Epithelial cell of proximal tubule (primary cell): Measurements from ENCODE around the gene BMP2K. TPM values are rescaled to one million over a fixed set of nuclear protein-coding genes. Genes with fewer than 3 reads are reported as not detected.
"Not testable (repeated sequence)": the region's sequence is repeated elsewhere in the genome, so short reads cannot be mapped to it uniquely, and the experiment has no call there.

ENCODE experiments used
- DNase-seq: peaks from one replicate; pipeline ENCODE4 v3.0.0-alpha.2; 2011; ENCODE audit warnings: low read depth
- H3K4me3 ChIP-seq: 2 replicates; pipeline ENCODE4 v1.5.1; 2011; ENCODE audit warnings: low read depth, mild to moderate bottlenecking, low read length
- CTCF ChIP-seq: conservative IDR thresholded peaks from 2 replicates; pipeline ENCODE4 v1.5.1; 2012; ENCODE audit warnings: low read depth, mild to moderate bottlenecking, low read length
- total RNA-seq: library from RNA; depleted of rRNA; stranded (reverse); fragments of >200 nt; gene quantifications from 2 replicates; pipeline ENCODE4 v1.2.3, GENCODE V29; 2015

Gene BMP2K
- total RNA-seq, 1 donor from 2014 or later = 11.8 TPM

DNA sequence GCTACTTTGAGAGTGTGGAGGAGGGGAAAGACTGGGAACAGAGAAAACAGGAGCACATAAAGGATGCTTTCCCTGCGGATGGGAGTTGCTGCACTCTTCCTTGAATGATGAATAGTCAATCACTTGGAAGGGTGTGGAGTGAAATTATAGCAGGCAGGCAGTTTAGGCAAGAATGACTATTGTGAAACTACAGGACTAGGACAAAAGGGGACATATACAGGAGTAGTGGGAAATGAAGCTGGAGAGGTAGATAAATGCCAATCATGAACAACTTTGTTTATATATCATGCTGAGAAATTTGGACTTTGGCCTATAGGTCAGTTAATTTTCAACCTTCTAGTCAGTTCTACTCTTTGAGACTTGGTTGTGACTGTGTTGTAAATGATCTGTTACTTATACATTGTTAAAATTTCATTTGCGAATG is 86.2 kb downstream of the BMP2K start:
- TF ChIP-seq CTCF = no peak
- H3K4me3 ChIP-seq = no peak overlapping the region
- peak; percentile 20 for DNase-seq

GRCh38 chr4:78863254-78863869 is 87.2 kb downstream of the BMP2K start:
- H3K4me3 ChIP-seq = no peak overlapping the region
- TF ChIP-seq CTCF = no peak
- no peak for DNase-seq

- DNase-seq = no peak
- peak; percentile 2 for TF ChIP-seq CTCF
- H3K4me3 ChIP-seq = no peak overlapping the region
Measured at GRCh38 chr4:78863991-78864390, 87.8 kb downstream of the BMP2K start.

- peak; percentile 73 for TF ChIP-seq CTCF
- H3K4me3 ChIP-seq = no peak overlapping the region
Measured at GRCh38 chr4:78864405-78865024, 88.4 kb downstream of the BMP2K start.

DNA sequence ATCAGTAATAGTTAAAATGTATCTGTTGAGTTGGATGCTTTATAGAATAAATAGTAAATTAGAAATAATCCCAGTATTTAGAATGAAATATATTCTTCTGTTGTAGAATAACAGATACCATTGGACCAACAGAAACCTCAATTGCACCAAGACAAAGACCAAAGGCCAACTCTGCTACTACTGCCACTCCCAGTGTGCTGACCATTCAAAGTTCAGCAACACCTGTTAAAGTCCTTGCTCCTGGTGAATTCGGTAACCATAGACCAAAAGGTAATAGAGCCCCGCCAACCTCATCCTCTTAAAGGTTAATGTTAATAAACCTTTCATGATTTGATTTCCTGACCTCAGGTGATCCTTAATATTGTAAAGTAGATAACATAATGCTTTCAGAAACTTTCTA is 89.3 kb downstream of the BMP2K start:
- no peak for TF ChIP-seq CTCF
- no peak overlapping the region for H3K4me3 ChIP-seq
- no peak for DNase-seq

More at GRCh38 chr4:78864405-78865024, 88.4 kb downstream of the BMP2K start:
- peak; percentile 56 for DNase-seq

GRCh38 chr4:78868712-78869111 is 92.6 kb downstream of the BMP2K start:
- DNase-seq, H3K4me3 ChIP-seq: not testable (repeated sequence)

DNA sequence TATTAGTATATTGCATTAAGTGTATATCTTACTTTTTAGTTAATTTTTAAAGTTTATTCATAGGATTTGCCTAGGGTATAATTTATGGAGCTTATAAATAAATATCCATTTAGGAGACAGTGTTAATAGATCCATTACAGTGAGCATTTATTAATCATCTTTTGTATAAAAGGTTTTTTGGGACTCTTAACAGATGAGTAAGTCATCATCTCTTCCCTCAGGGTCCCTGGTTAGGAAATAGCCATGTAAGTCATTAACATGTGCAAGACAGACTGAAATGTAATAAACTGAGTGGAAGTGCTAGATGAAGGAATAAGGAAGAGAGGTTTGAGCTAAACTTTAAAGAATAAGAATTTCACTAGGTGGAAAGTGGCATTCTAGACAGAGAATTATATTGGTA is 93.9 kb downstream of the BMP2K start:
- TF ChIP-seq CTCF = no peak
- DNase-seq = no peak
- no peak overlapping the region for H3K4me3 ChIP-seq
